Adipocyte (in vitro differentiated cells): ENCODE data around the gene SLC19A2.

ENCODE experiments used
- DNase-seq: peaks from one replicate; pipeline ENCODE4 v3.0.0-alpha.2; 2015; ENCODE audit warnings: low read depth
- H3K27me3 ChIP-seq: replicated peaks from 2 replicates; pipeline ENCODE4 v1.7.0; 2013; ENCODE audit warnings: mild to moderate bottlenecking, low read length, moderate library complexity; ENCODE audit not compliant: control insufficient read depth, insufficient read depth
- H3K36me3 ChIP-seq: 2 replicates; pipeline ENCODE4 v1.7.0; 2013; ENCODE audit warnings: low read length, mild to moderate bottlenecking, moderate library complexity; ENCODE audit not compliant: control insufficient read depth, insufficient read depth, severe bottlenecking
- H3K4me1 ChIP-seq: 2 replicates; pipeline ENCODE4 v1.7.0; 2013; ENCODE audit warnings: mild to moderate bottlenecking, low read length, moderate library complexity; ENCODE audit not compliant: control insufficient read depth, insufficient read depth
- H3K4me3 ChIP-seq: 2 replicates; pipeline ENCODE4 v1.7.0; 2013; ENCODE audit warnings: mild to moderate bottlenecking, low read length, moderate library complexity
- H3K9ac ChIP-seq: 2 replicates; pipeline ENCODE4 v1.7.0; 2013; ENCODE audit warnings: mild to moderate bottlenecking, low read length, moderate library complexity
- H3K9me3 ChIP-seq: 2 replicates; pipeline ENCODE4 v1.7.0; 2013; ENCODE audit warnings: mild to moderate bottlenecking, low read length, moderate library complexity; ENCODE audit not compliant: control insufficient read depth

Gene SLC19A2

DNA sequence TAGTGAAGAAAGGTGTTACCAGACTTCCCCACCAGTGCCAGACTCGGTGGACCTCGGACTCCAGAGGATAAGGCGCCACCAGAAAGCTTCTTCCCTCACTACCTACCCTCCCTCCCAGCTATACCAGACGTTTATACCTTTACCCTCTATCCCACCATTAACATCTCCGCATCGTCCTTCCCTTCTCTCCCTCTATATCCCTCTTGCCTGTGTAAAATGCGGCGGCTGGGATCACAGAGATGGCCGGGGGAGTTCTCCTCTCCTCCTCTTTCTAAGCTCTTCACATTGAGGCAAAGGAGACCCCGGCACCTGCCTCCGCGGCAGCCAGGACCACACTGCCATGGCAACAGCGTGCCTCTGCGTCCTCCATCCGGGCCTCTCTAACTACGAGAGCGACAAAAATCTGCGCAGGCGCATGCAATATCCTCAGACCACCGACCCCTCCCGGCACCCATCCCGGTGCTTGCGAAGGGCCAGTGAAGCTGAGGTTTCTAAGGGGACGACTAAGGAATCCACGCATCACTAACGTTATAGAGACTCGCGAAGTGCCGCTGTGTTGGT is 58.6 kb downstream of the SLC19A2 start, which contains the start of gene CCDC181:
TSS of gene CCDC181 (minus strand) at position 394 of the 561 bp plus-strand sequence. CDS start 2,547 bp downstream, outside the sequence.
- H3K27me3 ChIP-seq = no peaks in the 10 kb centered on the region
- H3K36me3 ChIP-seq = no peaks in the 10 kb centered on the region
- H3K4me1 ChIP-seq = no peaks in the 10 kb centered on the region
- peaks cover under 1% of the 10 kb centered on the region for H3K9me3 ChIP-seq
- H3K9ac ChIP-seq = peak within 1 kb of the TSS; percentile 85
- peak; percentile 40 for DNase-seq
- H3K4me3 ChIP-seq = peak within 1 kb of the TSS; percentile 83

DNA sequence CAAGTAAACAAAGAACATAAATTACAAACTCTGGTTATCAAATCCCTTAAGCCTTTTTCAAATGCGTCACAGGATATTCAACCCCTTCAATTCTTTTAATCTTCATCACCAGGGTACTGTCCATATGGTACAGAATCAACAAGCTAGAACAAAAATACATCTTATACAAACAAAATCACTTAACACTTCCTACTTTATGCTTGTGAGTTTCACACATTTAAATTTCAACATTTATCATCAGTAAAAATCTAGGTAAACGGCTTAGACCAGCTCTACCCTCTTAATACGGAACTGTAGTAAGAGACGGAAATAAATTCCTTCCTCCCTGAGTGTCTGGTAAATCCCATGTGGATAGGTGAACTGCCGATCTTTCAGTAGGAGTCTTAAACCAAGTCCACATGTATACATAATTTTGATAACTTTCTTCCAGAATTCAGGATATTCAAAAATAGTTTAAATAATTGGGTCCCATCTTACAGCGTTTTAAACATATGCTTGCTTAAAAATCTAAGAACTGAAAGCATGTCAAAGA is 59.5 kb downstream of the SLC19A2 start:
- Histone ChIP-seq H3K9ac (no peak overlapping the region), H3K9me3 (no peaks in the 10 kb centered on the region), H3K4me1 (no peaks in the 10 kb centered on the region), H3K27me3 (no peaks in the 10 kb centered on the region), H3K36me3 (no peaks in the 10 kb centered on the region), H3K4me3 (peak overlapping the region; percentile 83)
- DNase-seq = no peak

DNA sequence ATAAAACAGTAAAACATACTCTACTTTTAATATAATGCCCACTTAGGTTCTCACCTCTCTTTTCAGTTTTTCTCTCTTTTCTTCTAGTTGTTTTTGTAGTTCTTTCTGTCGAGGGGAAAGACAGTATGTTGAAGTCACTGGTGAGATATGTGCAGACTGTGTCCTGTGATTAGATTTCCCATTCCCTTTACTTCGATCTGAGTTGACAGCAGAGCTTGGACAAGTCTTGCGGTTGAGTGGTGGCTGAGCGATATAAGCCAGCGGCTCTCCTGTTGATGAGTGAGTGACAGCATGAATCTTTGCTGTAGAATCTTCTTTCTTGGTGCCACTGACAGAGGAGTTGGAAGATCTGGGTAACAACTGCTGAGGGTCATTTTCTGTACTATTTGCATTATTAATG is 64.4 kb downstream of the SLC19A2 start:
- no peaks in the 10 kb centered on the region for H3K36me3 ChIP-seq
- H3K4me1 ChIP-seq = no peaks in the 10 kb centered on the region
- no peaks in the 10 kb centered on the region for H3K9me3 ChIP-seq
- no peak for DNase-seq
- H3K9ac ChIP-seq = no peak overlapping the region
- H3K4me3 ChIP-seq = no peak overlapping the region
- no peaks in the 10 kb centered on the region for H3K27me3 ChIP-seq

DNA sequence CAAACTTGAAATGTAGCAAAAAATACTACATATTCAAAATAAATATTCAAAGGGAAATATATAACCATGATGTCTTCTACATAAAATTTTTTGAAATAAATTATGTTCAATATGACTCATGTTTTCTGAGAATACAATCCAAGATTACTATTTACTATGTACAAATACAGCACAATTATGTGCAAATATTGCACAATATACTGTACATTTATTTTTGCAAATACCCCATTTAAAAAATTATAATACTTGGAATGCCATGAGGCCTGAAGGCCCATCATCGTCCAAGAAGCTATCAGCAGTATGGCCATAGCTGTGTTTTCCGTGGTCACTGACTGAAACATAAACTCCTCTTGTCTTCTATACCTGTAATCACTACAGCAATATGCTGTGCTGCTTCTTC is 70.8 kb downstream of the SLC19A2 start:
- no peaks in the 10 kb centered on the region for H3K36me3 ChIP-seq
- no peak overlapping the region for H3K4me3 ChIP-seq
- H3K9ac ChIP-seq = no peak overlapping the region
- H3K27me3 ChIP-seq = no peaks in the 10 kb centered on the region
- no peak for DNase-seq
- H3K4me1 ChIP-seq = no peaks in the 10 kb centered on the region
- H3K9me3 ChIP-seq = no peaks in the 10 kb centered on the region
